Measurements from ENCODE around the gene PRMT7.
"Not testable (repeated sequence)": the region's sequence is repeated elsewhere in the genome, so short reads cannot be mapped to it uniquely, and the experiment has no call there.

Gene PRMT7

DNA sequence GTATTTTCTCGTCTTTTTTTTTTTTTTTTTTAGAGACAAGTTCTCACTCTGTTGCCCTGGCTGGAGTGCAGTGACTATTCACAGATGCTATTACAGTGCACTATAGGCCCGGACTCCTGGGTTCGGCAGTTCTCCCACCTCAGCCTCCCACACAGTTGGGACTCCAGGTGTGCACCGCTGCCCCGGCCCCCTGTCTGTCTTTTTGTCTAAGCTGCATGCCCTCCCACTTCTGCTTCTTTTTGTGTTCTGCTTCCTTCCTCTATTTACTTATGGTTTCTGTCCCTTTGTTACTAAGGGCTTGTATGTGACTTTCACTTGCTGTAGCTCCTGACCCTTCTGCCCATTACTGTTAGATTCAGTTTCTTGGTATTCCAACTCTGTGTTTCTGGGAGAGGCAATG, 26.0 kb upstream of the PRMT7 start:
- no peak for DNase-seq

DNA sequence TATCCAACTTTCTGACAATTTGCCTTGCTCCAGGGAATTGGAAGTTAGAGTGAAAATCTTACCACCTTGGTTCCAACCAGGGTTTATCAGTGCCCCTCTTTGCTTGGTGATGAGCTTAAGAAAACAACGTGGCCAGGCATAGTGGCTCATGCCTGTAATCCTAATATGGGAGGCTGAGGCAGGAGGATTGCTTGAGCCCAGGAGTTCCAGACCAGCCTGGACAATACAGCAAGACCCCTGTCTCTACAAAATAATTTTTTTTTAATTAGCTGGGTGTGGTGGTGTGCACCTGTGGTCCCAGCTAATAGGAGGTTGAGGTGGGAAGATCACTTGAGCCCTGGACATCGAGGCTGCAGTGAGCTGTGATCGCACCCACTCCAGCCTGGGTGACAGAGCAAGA, 25.1 kb upstream of the PRMT7 start:
- no peak for DNase-seq

DNA sequence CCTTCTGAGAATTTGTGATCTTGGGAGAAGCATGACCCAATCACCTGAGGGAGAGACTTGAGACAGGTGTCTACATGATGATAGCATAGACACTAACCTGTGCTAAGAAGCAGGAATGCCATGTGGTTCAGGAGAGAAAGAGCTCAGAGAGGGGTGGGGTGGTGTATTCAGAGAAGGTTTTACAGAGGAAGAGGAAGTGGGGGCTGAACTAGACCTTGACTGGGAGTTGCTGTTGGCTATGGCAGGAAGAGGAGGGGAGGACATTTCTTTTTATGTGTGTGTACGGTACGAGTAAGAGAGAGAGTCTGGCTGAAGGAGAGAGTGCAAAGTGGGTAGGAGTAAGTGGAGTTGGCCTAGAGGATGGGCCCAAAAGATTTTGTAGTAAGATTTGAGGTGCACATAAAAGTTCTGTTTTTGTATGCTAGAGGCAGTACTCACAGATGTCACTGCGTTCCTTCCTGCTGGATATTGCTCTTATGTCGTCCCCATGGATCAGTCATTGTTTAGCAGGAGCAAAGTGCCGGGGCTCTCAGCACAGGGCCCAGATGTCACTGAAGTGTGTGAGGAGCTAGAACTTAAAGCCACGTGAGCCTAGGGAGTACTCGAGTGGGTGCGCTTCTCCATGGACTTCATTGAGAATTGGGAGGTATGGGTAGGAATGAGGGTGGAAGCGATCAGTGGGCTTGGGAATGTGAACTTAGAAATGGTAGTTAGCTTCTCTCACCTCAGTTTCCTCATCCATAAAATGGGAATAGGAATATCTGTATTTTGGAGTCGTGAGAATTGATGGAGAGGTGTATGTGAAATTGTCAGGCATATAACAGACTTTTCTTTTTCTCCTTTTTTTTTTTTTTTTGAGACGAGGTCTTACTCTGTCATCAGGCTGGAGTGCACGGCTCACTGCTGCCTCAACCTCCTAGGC, 24.4 kb upstream of the PRMT7 start:
- DNase-seq: no peak

DNA sequence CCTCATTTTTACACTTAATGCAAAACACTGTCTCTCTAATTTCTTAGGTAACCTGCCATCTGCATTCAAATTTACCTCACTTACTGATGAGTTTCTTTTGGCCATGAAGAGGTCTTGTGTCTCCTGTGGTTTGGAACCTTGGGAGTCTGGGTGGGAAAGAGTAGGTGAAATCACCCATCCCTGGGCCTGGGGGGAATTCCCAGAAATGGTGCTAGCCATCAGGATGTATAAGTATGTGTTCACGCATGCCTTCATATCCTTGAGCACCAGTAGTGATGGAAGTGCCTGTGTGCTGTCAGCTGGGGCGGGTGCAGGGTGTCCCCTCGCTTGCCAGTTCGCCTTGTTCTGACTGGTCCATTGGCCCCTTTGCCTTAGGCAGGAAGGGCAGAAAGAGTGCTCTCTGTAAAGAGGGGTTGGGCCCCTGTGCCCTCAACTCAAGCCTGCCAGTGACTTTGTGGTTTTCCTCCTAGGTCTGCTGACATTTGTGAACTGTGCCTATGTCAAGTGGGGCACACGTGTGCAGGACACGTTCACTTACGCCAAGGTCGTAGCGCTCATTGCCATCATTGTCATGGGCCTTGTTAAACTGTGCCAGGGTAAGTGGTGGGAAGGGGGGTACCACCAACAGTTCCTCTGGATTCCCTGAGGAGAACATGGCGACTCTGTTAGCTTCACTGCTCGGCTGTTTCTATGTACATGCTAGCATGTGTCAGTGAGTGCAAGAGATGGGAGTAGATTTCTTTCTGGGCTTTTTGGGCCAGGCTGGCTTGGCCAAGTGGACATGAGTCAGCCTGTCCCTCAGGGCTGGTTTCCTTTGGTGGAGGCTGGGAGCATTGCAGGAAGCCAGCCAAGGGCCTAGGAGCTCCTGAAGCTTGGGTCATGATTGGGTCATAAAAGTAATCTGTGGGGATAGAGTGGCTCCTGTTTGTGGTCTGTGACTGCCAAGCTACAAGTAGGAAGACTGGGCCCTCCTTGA, 23.3 kb upstream of the PRMT7 start:
- peak; percentile 40 for DNase-seq

DNA sequence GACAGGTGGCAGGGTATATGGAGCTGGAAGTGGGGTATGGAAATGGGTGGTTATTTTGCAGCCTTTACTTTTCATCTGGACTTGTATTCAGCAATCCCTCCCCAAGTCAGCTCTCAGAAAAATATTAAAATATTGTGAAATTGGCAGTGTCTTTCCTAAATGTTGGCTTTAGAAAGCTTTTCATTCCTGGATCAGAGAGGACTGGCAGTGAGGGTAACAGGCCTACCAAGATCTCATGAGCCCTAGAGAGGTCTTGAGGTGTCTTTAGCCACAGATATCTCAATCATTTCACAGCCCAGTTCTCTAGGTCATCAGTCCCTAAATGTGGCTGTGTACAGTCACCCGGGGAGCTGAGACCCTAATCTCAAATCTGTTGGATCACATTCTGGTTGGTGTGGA, 22.6 kb upstream of the PRMT7 start:
- DNase-seq: no peak

DNA sequence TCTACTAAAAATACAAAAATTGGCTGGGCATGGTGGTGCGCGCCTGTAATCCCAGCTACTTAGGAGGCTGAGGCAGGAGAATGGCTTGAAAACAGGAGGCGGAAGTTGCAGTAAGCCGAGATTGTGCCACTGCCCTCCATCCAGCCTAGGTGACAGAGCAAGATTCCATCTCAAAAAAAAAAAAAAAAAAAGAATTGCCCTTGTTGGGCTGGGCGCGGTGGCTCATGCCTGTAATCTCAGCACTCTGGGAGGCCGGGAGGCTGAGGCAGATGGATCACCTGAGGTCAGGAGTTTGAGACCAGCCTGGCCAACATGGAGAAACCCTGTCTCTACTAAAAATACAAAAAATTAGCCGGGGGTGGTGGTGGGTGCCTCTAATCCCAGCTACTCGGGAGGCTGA, 22.0 kb upstream of the PRMT7 start:
- DNase-seq: not testable (repeated sequence)

DNA sequence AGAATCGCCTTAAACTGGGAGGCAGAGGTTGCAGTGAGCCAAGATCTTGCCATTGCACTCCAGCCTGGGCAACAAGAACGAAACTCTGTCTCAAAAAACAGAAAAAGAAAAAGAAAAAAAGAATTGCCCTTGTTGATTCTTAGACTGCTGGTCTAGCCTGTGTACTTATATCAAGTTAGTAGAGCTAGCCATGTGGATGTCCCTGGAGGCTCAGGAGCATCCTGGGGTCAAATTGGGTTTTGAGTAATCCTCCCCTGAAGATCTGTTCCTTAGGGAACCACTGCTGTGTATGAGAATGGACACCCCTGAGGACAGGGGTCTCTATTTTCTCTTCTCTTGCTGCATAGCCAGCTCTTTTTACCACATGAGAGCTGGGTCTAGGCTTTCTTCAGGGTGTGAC, 21.6 kb upstream of the PRMT7 start:
- DNase-seq: no peak

DNA sequence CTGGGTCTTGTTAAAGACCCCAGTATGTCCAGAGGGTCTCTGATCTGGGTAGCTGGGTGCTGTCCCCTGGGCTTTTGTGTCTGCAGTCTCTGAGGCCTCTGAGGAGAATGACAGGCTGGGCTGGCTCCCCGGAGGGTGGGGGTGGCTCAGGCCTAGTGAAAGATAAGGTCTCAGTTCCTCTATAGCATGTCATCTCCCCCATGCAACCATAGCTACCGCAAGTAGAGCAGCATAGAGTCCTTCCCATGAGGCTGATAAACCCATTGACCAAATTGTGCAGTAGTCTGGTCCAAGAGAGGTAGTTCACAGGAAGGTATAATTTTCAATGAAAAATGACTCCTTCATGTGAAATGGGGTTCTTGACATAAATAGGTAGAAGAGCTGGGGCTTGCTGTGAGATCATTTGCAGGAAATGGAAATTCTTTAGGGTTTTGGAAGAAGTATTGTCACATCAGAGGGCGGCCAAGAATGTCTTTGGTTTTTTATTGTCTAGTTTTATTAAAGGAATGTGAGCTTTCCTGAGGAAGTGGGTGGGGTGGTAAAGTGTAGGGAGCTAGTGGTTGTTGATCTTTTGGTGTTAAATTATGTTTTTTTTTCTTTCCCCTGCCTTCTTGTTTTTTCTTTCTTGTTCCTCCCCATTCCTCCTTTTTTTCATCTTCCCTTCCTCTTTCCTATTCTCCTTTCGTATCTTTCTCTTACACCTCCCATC, 21.0 kb upstream of the PRMT7 start:
- peak; percentile 45 for DNase-seq

DNA sequence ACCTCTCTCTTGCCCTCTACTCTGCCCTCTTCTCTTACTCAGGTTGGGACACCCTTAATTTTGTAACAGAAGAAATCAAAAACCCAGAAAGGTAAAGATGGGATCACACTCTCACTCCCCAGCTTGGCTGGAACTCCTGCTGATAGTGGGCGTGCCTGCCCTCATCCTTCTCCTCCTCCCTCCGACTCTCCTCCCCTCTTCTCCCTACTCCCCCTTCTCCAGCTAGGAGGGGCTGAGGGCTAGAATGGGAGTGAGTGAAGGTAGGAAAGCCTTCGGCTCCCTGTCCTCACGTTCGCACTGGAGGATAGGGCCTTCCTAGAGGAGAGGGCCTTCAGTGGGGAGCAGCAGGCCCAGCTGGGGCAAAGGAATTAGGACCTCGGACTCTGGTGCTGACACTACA, 20.4 kb upstream of the PRMT7 start:
- no peak for DNase-seq

DNA sequence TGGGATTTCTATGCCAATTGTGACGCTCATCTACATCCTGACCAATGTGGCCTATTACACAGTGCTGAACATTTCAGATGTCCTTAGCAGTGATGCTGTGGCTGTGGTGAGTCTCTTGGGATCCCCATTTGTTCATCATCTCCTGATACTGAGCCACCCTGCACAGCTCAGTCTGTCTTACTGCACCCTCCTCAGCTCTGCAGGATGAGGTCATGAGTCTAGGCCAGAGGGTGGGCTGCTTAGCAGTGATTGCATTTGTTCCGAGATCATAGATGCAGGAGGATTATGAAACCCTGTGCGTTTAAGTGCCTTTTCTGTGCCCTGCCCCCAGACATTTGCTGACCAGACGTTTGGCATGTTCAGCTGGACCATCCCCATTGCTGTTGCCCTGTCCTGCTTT, 19.6 kb upstream of the PRMT7 start:
- DNase-seq: no peak

DNA sequence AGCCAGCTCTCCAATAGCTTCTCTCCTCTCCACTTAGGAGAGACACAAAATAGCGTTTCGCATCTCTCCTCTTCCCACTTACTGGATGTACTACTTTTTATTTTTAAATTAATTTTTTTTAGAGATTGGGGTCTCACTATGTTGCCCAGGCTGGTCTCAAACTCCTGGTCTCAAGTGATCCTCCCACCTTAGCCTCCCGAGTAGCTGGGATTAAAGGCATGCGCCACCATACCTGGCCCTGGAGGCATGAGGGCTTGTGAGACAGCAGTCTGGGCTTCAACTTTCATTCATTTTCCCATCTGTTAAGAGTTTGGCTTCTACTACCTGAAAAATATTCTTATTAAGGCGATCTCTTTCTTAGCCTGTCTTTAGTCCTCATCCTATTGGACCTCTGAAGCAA, 18.4 kb upstream of the PRMT7 start:
- DNase-seq: no peak

DNA sequence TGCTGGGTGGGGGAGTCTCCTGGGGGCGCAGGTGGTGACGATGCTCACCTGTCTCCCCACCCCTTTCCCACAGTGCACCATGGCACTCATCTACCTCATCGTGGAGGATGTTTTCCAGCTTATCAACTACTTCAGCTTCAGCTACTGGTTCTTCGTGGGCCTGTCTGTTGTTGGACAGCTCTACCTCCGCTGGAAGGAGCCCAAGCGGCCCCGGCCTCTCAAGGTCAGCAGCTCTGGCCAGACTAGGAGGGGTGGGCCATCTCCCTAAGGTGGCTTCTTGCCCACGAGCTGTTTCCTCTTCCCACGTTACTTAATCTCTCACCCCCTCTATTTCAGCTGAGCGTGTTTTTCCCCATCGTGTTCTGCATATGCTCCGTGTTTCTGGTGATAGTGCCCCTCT, 14.5 kb upstream of the PRMT7 start:
- DNase-seq: no peak

DNA sequence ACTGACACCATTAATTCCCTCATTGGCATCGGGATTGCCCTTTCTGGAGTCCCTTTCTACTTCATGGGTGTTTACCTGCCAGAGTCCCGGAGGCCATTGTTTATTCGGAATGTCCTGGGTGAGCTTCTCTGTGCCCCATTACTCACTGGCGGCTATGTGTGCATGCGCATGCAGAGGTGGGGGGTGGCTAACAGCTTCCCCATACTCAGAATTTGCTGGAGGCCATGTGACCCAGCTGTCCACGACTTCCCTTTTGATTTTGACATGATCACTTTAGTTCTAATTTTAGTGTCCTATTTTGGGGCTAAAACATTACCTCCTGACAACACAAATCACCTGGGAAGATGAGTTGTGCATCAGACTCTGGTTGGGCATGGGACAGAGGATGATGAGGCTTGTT, 14.1 kb upstream of the PRMT7 start:
- DNase-seq: no peak

DNA sequence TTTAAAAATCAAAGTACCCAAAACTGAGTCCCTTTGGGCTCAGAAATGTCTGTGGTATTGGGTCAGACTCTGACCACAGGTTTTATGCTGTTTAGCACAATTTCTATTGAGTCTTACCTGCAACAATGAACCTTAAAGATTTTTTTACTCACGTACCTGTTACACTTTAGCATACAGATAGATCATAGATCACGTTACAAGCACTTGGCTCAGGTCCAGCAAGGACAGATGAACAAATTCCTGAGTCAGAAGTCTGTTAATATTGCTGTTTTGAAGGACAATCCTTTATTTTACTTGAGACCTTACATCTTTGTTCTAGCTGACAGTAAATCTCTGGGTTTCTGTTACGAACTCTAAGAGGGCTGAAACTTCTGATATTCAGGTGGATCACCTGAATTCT, 12.9 kb upstream of the PRMT7 start:
- DNase-seq: no peak

DNA sequence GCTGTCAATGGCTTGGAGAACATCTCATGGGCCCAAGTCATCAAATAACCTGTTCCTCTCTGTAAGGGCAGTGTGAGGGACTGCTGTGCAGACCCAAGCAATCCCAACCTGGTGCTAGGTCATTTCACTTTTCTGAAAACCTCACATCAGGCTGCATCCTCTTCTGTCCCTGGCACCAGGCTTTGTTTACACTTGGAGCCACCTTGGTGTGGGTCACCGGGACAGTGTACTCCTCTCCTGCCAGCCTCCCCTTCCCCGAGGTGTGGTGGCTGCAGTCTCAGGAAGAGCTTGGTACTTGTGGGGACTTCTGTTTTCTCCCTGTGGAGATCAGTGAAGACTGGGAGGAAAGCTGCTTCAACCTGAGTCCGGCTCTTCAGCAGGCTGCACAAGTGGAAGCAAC, 12.5 kb upstream of the PRMT7 start:
- DNase-seq: no peak

DNA sequence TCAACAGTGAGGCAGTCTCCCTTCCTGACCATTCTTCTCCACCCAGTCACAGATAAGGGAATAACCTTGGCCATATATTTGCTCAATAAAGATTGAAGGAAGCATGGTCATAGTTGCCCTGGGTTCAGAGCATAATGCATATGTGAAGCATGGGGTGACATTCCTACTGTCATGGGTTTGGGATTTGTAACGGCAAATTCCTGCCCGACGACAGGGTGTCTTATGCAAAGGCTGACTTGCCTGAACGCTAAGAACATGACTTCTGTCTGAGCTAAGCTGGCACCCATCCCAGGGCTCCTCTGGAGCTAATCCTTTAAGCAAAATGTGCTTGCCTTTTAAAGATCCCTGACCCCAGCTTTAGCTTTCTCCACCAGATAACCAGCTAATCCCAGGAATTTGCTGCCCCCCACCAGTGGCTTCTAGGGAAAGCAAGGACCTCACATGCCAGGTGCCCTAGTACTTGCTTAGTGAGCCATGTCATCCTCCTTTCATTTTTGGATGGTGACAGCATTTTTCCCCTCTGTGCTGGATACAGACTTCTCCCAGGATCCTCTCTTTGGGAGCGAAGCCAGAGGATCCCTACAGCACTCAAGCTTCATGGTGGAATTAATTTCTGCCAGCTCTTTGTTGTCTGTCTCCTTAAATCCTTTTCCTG, 11.8 kb upstream of the PRMT7 start:
- no peak for DNase-seq

DNA sequence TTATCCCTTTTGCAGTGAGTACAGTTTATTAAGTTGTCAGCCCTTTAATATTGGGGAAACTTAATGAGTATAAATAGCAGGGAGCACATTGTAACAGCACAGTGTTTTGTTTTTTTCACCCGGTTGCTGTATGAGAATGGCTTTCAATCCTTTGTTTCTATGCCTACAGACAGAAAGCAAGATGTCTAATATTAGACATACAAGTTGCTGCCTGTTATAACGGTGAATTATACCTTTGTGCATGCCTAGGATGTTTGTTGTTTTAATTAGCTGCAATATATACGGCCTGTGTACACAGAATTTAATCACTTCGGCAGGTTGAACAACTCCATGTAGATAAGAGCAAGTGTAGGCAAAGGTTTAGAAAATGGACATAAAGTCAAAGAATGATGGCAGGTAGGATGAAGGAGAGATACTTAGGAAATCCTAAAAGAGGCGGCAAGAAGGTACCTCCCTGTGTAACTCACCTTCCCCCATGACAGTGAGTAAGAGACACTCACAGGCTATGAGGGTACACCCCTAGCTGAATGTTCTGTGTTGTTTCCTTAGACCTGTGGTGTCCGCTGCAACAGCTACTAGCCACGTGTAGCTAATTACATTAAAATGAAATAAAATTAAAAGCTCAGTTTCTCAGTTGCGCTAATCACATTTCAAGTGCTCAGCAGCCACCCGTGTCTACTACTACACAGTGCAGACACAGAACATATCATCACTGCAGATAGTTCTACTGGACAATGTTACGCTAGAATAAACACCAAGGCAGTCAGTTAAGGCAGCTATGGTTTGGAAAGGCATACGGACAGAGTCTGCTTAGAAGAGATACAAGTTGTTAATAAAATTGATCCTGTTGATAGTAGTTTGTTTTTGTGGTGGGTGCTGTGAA, 11.0 kb upstream of the PRMT7 start:
- no peak for DNase-seq

DNA sequence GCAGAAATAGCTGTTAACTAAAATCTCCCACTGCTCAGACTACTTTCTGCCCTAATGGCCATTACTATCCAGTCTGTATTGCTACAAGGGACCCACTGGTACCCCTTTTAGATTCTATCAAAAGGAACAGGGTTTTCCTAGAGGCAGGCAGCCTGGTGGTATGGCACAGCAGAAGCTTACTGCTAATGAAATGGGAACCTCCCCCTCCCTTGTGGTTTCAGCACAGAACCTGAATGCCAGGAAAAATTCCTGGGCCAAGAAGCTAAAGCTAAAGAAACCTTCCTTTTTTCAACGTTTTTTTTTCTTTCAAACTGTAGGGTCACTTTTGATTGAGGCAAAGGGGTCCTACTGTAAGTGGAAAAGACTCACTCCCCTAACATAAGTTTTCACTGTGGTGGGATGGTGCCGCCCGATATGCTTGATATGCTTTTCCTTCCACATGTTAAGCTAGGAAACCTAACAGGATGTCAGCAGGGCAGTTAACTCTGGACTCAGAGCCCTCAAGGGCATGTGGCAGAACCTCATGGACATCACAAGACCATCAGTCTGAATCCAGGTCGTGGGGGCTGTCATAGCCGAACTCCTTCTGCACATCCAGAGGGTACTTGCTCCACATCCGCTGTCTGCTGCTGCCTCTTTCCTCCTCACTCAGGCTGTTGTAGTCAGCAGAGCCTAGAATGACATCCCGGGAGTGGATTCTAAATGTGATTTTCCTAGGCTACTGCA, 9.9 kb upstream of the PRMT7 start:
- DNase-seq: no peak

DNA sequence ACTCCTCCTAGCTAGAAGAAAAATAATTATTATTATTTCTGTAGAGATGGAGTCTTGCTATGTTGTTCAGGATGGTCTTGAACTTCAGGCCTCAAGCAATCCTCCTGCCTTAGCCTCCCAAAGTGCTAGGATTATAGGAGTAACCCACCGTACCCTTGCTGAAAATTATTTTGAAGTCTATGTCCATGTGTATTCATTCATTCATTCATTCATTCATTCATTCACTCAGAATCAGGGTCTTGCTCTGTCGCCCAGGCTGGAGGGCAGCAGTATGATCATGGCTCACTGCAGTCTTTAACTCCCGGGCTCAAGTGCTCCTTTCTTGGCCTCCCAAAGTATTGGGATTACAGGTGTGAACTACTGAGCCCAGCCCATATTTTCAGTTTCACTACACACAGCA, 4.2 kb upstream of the PRMT7 start:
- no peak for DNase-seq

DNA sequence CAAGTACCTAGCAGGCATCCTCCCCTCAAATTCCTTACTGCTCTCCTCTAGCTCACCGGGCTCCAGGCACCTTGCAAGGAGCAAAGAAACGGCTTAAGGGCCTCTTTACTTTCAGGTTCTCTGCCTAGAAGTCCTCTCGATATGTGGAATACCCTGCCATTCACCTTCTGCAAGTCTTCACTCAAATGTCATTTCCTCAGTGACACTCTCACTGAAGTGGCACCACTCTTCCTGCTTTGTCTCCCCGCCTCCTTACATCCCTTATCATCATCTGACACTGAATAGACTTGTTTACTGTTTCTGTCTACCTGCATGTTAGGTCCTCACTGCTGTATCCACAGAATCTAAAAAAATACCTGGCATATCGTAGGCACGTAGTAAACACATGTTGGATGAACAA, 1.0 kb upstream of the PRMT7 start:
- DNase-seq: no peak

DNA sequence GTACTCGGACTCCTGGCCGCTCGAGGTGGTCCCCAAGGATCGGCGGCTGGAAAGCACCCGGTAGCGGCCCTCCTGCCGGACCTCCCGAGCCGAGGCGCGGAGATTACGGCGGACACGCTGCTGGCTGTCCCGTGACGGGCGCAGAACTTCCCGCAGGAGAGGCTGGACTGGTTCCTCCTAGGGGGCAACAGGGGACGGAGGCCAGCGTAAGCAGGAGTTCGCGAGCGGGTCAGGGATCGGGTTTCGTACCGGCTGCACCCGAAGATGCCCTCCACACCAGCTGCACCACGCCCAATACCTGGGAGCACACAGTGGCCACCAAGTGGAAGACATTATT, 414 bp upstream of the PRMT7 start:
- no peak for DNase-seq

All from activated CD8-positive, alpha-beta memory T cell treated with anti-CD3 and anti-CD28 coated beads, Interleukin-2, amount 50 U/mL, for 4 hours (primary cell).